Eye (tissue), 1 donor: ENCODE measurements around the gene SYNPR.
A peak's percentile ranks its signal among the peaks of the same experiment; 100 is the strongest.

Source experiments
- DNase-seq: peaks from one replicate; pipeline ENCODE4 v3.0.0-alpha.2; 2015

SYNPR gene

DNA sequence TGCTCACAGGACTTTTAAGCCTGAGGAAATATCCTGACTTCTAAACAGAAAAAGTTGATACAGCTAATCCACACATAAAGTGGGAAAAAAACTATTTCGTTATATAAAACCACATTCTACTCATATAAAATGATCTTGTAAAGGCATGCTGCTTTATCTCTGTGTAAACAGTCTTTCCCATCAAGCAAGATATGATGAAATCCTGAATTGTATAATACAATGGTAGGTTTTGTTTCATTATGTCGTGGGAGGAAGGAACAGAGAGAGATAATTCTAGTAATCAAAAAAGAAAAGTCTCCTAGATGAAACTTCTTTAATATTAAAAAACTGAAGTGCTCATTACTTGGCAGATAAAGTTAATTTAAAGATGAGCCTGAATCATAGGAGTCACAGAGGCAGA, 281.8 kb downstream of the SYNPR start:
- no peak for DNase-seq

DNA sequence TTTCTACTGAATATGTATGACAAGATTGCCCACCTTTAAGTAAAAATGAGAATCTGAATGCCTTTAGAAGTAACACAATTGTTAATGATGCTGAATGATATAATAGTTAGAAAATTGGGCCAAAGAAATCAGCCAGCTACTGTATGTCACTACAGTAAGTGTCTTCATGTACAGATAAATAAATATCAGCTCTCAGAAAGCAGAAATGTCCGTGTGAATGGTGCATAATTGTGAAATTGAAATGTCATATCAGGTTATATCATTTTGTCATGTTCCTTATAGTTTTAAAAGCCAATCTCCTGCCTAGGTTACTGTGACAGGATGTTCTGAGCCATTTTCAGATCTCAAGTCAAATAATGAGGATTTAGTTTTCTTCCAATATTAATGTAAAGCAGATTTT, 283.8 kb downstream of the SYNPR start:
- DNase-seq, result no peak

DNA sequence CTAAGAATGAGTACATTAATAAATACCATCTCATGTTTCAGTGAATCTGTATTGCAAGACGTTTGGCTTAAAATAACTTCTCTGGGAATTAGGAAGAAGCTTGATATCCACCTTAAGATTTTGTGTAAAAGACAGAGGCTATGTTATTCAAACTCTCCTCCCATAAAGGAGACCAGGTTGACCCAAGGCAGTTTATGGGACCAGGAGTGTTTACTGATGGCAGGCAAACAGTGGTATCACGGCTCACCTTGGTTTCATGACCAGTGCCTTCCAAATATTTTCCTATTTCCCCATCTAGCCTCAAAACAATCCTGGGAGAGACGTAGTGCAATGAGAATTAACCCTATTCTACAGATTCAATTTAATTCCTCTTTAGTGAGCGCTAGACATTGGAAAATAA, 284.2 kb downstream of the SYNPR start:
- DNase-seq, result no peak

DNA sequence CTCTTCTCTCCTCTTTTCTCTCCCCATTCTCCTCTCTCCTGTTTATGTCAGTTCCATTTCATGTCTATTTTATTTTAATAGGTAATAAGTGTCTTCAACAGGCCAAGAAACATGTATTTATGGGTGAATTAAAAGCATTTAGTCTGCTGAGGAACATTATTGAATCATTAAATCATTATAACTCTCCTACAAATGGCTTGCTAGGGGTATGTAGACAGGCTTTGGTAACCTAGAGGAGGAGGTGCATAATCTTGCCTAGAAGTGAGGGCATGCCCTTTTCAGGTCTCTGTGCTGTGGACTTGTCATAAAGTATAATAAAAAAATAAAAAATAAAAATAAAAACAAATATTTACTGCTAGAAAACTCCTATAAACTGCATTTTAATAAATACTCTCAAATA, 285.5 kb downstream of the SYNPR start:
- no peak for DNase-seq

DNA sequence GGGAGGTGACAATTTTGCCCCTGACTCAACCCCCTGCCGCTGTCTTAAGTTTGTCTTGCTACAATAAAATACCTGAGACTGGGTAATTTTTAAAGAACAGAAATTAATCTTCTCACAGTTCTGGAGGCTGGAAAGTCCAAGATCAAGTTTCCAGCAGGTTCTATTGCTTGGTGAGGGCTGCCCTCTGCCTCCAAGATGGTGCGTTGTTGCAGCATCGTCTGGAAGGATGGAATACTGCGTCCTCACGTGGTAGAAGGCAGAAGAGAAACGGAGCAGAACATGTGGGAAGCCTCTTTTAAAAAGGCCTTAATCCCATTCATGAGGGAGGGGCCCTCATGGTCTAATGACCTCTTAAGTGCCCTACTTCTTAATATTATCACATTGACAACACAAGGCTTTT, 287.1 kb downstream of the SYNPR start:
- DNase-seq, result no peak

DNA sequence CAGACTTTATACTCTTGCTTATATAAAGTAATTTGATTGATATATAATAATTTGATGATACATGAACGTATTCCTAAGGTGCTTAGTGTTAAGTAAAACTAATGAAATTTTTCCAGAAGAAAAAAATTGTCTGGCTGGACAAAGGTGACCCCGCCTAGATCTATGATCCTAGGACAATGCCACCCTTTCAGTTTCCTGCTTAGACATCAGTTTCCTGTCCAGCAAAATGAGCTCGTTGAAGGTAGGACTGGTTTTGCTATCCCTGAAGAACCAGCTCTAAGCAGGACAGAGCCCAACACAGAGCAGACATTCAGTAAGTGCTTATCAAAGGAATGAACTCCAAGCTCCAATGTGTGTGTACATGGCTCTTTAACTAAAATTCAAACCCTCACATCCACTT, 293.6 kb downstream of the SYNPR start:
- DNase-seq, result no peak

DNA sequence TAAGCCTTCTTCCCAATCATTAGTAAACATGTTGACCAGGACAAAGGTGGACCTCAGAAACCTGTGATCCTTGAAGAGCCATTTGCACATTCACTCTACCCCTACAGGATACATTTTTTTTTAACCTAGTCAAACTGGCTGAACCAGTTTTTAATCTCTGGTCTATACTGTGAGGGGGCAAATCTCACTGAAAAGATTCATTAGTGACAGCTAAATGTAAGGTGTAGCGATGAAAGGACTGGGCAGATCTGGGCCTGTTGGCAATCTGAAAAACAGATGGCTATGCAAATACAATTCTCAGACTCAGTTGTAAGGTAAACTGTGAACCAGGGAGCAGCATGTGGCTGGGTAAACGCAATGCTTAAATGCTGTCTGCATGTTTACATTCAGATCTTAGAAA, 298.7 kb downstream of the SYNPR start:
- peak; percentile 21 for DNase-seq

DNA sequence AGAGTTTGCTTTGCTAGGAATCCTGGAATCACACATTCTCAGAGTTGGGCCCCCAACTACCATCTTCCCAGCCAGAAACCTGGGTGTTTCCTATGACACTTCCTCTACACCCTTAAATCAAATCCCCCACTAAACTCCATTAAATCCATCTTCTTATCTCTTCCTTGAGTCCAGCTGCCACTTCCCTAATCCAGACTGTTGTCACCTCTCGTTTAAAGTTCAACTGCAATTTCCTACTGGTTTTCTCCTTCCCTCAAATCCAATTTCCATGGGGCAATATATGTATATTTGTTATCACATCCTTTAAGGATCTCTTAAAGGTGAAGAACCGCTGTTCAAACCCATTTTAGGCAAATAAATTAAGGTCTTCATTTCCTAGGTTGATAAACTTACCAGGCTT, 300.8 kb downstream of the SYNPR start:
- no peak for DNase-seq

DNA sequence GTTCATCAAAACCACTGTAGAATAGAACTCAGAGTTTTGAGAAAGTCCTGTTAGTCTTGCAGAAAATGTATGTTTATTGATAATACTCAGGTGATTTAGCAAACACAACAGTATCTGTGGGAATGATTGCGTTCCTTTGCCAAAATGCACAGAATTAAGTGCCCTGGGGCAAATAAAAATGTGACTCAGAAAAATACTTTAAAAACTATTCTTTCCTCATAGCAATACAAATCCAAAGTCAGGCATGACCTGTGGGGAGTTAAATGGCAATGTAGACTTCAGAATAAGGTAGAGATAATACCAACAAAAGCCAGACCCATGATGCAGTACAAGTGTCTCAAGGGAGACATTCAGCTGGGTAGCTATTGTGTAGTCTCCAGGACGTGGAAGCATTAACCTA, 302.0 kb downstream of the SYNPR start:
- DNase-seq, result no peak

DNA sequence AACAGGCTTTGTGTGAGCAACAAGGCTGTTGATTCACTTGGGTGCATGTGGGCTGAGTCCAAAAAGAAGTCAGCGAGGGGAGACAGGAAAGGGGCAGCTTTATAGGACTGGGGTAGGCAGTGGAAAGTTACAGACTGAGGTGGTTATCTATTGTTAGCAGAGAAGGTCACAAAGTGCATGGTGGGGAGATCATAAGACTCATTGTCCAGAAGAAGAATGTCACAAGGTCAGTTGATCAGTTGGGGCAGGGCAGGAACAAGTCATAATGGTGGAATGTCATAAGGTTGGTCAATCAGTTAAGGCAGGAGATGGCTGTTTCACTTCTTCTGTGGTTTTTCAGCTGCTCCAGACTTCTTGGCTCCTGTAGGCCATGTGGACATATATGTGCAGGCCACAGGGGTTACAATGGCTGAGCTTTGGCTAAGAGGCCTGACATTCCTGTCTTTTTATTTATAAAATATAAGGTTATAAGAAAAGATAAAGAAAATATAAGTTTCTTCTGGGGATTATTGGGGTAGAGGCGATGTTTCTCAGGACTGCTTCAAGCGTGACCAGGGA, 304.9 kb downstream of the SYNPR start:
- no peak for DNase-seq

DNA sequence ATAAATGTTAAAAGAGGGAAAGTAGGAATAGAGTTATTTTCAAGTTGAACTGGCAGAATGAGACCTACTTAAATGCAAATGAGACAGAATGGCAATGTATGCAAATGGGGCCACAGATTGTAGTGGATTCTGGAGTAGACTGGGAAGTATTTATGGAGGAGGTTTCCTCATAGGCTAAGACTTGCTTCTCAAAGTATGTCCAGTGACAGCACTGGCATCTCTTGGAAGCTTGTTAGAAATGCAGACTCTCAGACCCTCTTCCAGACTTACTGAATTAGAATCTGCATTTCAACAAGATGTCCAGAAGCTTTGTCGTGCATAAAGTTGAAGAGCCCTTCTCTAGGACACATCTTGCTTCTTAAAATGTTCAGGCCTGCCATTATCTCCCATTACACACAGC, 306.6 kb downstream of the SYNPR start:
- DNase-seq, result no peak

DNA sequence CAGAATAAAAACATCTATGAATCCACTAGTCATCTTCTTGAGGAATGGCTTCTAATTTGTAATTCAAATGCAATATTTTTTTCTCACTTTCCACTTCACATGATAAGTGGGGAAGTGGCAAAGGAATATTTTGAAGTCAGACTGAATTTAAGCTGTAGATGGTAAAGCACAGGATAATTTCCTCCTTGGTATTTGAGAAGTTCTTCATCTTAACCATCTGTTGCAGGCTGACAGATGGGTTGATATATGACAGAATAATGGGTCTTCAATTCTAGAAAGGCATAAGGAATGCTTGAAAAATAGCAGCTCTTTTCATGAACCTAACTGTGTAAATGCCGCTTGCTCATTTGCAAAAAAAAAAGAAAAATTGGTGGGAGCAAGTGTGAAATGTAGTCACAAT, 307.8 kb downstream of the SYNPR start:
- DNase-seq, result no peak

DNA sequence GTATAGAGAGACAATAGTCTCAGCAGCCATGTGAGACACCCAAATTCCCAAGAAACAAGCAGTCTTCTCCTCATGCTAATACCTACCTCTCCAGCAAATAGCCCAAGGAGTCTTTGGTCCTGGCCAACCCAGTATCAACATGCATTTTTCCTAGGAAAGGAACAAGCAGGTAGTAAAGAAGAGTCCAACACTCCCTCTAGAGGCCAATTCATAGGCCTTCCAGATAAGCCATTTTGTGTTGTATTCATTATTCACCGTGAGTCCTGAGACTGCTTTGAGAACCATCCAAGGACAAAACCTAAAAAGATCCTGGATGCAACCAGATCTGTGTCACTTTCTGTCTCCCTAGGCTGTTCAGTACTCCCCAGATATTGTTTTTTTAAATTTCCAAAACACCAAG, 310.8 kb downstream of the SYNPR start:
- DNase-seq, result no peak

DNA sequence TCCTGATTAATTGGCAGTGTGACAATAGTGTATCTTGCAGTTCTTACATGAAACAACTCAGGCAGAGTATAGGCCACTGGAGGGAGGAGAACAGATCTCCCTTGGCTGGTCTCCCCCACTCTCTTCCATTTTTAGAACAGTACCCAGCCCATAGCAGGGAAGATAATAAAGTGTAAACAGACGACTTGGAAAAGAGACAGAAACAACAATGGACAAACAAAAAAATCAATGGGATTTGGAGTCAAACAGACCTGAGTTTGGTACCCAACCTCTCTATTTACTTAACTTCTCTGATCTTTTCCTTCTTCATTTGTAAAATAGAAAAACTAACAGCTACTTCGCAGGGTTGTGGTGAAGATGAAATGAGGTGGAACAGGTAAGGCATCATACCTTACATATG, 315.7 kb downstream of the SYNPR start:
- no peak for DNase-seq

DNA sequence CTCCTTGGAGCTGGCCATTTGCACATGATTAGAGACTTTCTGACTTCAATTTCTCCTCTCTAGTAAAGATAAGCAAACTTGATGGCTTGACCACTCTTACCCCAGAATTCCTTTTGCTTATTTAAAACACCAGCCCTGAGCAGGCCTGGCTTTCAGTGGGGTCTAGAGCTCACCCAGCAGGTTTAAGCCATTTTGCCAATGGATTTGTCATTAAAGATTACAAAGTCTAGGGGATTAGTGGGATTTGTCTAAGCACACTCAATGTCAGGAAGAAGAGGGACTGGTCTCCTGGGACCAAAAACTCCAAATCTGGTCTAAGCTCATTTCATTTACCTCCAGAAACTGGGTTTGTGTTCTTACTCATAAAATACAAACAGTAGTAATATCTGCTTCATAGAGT, 317.1 kb downstream of the SYNPR start:
- DNase-seq, result no peak

DNA sequence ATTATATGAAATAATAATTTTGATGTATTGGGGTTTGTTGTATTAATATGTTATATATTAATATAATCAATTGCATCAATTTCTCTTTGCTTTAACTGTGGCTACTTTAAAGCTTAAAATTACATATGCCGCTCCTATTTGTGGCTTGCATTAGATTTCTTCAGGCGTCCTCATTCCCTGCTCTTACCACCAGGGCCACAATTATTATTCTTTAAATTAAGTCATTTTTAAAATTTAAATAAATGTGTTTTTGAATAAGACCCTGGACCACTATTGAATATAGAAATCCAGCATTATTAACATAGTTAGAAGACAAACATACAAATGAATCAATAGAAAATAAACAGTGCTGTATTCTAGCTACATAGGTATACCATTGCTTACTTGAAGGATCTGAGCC, 318.9 kb downstream of the SYNPR start:
- DNase-seq, result no peak

DNA sequence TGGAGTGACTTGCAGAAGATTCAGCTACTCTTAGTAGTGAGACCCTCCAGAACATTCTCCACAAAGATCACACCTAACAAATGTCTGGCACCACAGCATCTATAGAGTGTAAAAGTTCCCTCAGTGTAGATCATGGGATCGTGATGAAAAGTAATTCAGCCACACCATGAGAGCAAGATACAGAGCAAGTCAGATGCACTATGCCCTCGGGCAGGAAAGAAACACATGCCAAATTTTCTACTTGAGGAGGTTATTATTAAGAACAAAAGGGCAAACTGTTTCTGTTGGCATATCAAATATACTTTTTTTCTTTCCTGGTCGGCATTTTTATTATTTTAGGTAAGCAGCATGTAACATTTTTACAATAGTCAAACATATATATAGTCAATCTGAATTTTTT, 329.6 kb downstream of the SYNPR start:
- no peak for DNase-seq

DNA sequence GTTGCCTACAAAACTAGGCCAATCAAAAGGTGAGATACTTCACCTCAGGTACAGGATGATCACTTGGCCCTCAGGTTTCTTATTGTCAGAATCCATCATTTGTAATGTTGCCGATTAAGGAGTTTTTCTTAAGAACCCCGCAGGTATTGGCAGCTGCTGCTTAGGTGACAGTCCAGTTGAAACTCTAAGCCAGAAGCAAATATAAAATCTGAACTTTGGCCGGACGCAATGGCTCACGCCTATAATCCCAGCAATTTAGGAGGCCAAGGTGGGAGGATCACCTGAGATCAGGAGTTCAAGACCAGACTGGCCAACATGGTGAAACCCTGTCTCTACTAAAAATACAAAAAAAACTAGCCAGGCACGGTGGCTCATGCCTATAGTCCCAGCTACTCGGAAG, 331.3 kb downstream of the SYNPR start:
- DNase-seq, result no peak

DNA sequence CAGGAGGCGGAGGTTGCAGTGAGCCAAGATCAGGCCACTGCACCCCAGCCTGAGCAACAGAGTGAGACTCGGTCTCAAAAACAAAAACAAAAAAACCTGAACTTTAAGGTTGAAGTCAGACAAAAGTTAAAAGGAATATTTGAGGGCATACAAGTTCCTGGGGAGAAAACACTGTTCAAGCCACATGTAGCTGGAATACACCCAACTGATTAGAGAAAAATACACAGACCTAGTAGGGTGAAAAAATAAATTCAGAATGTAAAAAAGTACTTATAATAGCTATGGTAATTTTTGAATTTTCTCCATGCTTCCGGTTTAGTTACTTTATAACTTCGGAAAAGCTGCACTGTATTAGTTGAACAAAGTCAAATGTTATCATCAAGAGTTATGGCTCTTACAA, 331.7 kb downstream of the SYNPR start:
- DNase-seq, result no peak

DNA sequence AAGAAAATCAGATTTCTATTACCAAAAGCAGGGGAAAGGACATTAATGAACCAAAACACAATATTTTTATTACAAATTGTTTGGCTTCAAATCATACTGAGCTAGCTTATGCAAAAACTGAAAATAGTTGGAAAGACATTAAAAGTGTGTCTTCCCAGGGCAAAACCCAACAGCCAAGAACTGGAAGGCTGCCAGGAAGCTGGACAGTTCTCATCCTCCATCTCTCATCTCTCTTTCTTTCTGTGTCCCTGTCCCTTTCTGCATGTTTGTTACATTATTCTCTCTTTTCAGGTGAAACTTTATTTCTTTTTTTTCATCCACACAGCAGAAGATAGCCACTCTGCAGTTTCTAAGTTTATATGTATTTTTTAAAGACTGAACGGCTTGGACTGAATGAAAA, 333.3 kb downstream of the SYNPR start:
- DNase-seq, result no peak

DNA sequence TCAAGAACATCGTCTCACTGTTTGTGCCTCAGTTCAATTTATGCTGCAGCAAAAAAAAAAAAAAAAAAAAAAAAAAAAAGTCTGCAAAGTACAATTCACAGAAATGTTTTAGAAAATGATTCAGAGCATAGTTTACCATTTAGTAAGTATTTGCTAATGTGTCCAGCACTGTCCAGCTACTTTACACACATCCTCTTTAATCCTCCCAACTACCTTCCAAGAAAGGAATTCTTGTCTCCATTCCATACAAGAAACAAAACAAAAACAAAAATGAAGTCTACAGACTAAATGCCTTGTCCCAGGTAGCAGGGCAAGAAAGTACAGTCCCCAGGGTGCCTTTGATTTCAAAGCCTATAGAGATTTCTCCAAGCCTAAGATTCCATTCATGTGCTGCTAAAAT, 335.5 kb downstream of the SYNPR start:
- DNase-seq, result no peak

DNA sequence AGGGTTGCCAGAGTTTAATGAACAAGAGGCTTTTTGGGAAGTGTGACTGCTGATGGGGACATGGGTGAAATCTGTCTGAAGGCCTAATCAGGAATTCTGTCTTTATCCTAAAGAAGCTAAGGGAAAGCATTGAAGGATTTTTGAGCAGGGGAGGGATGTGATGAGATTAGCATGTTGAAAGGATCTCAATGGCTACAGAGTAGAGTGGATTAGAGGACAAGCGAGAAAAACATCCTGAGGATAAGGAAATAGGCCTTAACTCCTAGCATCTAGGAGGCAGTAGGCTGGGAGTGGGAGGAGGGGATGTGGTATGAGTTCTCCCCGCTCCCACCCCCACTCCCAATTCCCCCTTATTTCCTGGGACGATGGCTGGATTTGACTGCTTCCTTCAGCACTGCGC, 339.3 kb downstream of the SYNPR start:
- no peak for DNase-seq

DNA sequence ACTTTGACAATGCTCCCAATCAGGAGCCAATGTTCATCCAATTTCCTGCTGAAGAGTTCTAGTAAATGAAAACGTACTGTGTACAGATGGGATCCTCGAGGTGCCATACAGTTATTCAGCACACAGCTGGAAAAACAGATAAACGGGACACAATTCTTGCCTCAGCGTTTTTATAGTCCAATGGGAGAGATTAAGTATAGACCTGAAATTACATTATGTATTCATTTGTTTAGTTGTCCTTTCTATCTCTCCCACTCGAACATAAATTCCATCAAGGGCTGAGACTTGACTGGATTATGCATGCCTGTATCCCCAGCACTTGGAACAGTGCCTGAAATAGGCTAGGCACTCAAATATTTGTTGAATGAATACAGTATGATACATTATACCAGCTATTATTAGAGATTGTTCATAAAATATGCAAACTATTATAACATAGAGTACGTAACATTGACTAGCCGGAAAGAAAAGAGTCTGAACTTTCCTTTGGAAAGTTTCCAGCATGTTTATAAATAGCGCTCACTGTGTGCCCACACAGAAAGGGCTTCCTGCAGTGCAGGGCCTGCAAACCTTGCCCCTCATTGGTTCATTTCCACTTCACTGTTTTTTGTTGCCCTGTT, 346.9 kb downstream of the SYNPR start:
- peak; percentile 35 for DNase-seq

DNA sequence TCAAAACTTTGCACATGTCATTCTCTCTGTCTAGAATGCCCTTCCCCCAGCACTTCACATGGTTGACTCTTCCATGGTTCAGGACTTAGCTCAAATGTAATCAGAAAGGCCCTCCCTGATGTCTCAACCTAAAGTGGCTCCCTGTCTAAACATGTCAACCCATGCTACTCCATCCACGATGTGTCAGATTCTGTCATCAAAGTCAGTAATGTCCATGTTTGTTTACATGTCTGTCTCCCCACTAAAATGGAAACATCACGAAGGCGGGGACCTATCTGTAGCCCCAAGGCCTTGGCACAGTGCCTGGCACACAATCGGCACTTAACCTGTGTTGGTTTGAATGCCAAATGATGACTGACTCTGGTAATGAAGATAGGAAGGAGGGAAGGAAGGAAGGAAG, 353.6 kb downstream of the SYNPR start:
- no peak for DNase-seq

DNA sequence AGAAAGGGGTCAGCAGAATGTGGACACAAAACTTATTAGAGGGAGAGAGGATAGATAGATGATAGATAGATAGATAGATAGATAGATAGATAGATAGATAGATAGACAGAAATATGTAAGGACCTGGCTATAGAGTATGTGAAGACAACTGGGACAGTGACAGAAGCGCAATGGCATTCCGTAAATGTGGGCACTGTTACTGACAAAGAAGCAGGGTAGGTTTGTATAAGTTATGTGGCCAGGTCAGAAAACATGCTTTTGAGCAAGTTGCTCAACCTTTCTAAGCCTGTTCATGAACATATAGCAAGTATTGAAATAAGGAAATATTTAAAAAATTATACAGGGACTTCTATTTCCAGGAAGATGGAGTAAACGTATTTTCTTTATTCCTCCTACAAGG, 357.1 kb downstream of the SYNPR start:
- no peak for DNase-seq

DNA sequence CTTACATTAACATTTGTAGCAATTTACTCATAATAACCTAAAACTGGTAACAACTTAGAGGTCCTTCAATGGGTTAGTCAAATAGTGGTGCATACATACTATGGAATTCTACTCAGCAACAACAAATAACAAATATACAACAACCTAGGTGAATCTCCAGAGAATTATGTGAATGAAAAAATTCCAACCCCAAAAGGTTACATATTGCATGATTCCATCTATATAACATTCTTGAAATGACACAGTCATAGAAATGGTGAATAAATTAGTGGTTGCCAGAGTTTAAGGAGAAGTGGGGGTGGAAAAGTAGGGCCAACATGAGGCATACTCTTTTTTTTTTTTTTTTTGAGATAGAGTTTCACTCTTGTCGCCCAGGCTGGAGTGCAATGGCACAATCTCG, 361.7 kb downstream of the SYNPR start:
- no peak for DNase-seq
